ENCODE measurements around the gene IFIT5.
A peak's percentile ranks its signal among the peaks of the same experiment; 100 is the strongest.

IFIT5 gene

DNA sequence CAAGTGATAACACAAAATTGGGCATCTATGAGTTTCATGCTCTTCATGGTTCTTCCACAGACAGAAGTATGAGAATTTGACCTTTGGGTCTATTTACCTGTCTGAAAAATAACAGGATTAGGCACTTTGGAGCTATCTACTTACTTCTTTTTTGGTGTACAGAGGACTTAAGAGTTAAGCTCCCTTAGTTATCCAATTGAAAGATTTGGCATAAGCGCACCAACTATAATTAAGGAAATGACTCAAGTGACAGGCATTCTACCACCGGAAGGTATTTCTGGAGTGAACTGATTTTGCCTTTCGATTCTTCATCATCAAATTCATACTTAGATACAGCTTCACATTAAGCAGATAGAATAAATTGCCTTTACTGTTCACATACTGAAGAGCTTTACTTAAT is 43.9 kb downstream of the IFIT5 start:
- DNase-seq (ENCODE audit: low read depth) = no peak
- TF ChIP-seq, protein P1, sequence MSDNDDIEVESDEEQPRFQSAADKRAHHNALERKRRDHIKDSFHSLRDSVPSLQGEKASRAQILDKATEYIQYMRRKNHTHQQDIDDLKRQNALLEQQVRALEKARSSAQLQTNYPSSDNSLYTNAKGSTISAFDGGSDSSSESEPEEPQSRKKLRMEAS (IDR thresholded peaks at IDR 0.05; ENCODE audit: low read depth, low read length) = no peak
- TF ChIP-seq POLR2A (IDR thresholded peaks at IDR 0.05; ENCODE audit: extremely low read depth, insufficient read length) (no peak), MYC (IDR thresholded peaks at IDR 0.05; ENCODE audit: low read depth, low read length) (no peak)
- TF ChIP-seq, protein P2, sequence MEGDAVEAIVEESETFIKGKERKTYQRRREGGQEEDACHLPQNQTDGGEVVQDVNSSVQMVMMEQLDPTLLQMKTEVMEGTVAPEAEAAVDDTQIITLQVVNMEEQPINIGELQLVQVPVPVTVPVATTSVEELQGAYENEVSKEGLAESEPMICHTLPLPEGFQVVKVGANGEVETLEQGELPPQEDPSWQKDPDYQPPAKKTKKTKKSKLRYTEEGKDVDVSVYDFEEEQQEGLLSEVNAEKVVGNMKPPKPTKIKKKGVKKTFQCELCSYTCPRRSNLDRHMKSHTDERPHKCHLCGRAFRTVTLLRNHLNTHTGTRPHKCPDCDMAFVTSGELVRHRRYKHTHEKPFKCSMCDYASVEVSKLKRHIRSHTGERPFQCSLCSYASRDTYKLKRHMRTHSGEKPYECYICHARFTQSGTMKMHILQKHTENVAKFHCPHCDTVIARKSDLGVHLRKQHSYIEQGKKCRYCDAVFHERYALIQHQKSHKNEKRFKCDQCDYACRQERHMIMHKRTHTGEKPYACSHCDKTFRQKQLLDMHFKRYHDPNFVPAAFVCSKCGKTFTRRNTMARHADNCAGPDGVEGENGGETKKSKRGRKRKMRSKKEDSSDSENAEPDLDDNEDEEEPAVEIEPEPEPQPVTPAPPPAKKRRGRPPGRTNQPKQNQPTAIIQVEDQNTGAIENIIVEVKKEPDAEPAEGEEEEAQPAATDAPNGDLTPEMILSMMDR (IDR thresholded peaks at IDR 0.05; ENCODE audit: low read depth, low read length) = no peak
- no peak overlapping the region for H3K4me3 ChIP-seq (ENCODE audit: low read depth, low read length)

DNA sequence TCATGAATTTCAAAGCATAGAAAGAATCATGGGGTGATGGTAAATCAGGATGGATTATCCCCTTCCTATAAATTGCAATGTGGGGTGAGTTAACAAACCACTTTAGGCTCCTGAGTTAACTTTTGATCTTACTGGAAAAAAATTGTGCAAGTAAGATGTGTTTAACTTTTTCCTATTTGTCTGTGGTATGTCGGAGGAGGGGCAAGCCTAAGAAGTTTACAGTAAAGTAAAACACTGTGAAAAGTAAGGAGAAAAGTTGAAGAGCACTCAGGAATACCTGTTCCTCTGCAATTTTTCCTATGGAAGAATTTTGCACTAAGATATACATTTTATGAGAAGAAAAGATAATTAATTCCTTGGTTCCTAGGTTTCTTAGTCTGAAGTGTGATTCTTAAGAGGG is 44.4 kb downstream of the IFIT5 start:
- H3K4me3 ChIP-seq (ENCODE audit: low read depth, low read length) = no peak overlapping the region
- DNase-seq (ENCODE audit: low read depth) = no peak
- no peak for TF ChIP-seq POLR2A (IDR thresholded peaks at IDR 0.05; ENCODE audit: extremely low read depth, insufficient read length)
- TF ChIP-seq, protein P2 (IDR thresholded peaks at IDR 0.05; ENCODE audit: low read depth, low read length) = no peak
- TF ChIP-seq, protein P1 (IDR thresholded peaks at IDR 0.05; ENCODE audit: low read depth, low read length) = no peak
- no peak for TF ChIP-seq MYC (IDR thresholded peaks at IDR 0.05; ENCODE audit: low read depth, low read length)

DNA sequence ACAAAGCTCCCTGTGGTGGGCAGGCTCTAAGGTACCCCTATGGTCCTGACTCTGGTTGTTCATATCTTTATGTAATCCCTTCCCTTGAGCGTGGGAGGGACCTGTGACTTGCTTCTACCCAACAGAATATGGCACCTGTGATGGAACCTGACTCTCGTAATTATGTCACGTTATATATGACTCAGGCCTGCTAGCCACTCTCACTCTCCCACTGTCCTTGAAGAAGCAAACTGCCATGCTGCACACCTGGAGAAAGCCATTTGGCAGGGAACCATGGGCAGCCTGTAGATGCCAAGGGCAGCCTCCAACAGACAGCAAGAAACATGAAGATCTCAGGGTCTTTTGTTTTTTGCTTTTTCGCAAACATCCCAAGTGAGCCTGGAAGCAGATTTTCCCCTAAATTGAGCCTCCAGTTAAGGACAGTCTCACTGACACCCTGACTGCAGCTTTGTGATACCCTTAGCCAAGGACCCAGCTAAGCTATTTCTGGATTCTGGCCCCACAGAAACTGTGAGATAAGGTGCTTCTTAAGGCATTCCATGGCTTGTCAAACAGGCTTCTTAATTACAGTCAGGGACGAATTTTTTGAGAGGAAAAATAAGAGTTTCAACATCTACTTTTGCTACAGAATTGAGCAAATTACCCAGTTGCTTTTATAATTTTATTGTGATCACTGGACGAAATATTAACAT is 49.6 kb downstream of the IFIT5 start:
- DNase-seq (ENCODE audit: low read depth) = no peak
- TF ChIP-seq POLR2A (IDR thresholded peaks at IDR 0.05; ENCODE audit: extremely low read depth, insufficient read length) (no peak), MYC (IDR thresholded peaks at IDR 0.05; ENCODE audit: low read depth, low read length) (no peak)
- TF ChIP-seq, protein P2 (IDR thresholded peaks at IDR 0.05; ENCODE audit: low read depth, low read length) = no peak
- TF ChIP-seq, protein P1 (IDR thresholded peaks at IDR 0.05; ENCODE audit: low read depth, low read length) = no peak

DNA sequence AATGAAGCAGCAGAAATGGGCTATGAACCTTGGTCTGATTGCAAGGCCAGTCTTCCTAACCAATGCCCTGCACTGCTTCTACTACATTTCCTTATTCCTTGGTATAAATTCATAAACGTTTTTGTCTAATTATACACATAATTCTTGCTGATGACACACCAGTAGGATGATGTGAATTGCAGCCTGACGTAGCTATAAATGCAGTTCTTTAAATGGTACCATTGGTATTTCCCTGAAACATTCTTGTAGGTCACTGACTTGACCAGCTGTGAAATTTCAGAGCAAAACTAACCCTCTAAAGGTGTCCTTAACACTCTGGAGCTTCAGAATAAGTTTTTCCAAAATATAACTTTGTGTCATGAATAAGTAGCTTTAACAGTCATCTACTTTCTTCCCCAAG is 50.8 kb downstream of the IFIT5 start:
- TF ChIP-seq POLR2A (IDR thresholded peaks at IDR 0.05; ENCODE audit: extremely low read depth, insufficient read length) (no peak), MYC (IDR thresholded peaks at IDR 0.05; ENCODE audit: low read depth, low read length) (no peak)
- TF ChIP-seq, protein P2 (IDR thresholded peaks at IDR 0.05; ENCODE audit: low read depth, low read length) = no peak
- TF ChIP-seq, protein P1 (IDR thresholded peaks at IDR 0.05; ENCODE audit: low read depth, low read length) = no peak
- no peak for DNase-seq (ENCODE audit: low read depth)
- no peak overlapping the region for H3K4me3 ChIP-seq (ENCODE audit: low read depth, low read length)

More for the DNA sequence above, 49.6 kb downstream of the IFIT5 start:
- no peak overlapping the region for H3K4me3 ChIP-seq (ENCODE audit: low read depth, low read length)

DNA sequence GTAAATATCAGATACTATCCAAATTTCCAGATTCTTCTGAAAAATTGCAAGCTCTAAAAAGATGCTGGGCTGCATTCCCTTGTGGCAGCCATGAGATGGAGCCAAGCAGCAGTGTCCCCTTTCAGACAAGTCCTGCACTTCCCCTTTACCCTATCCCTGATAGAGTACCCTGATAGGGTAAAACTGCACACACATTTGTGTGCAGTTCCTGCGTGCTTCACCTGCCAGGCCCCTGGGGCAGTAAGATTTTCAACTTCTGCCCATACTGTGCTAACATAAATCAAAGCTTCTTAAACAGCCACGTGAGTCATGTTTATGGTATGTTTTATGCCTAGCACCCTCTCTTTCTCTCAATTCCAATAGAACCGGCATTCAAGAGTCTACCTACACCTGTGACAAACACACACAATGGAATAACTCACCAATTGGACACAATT is 52.2 kb downstream of the IFIT5 start:
- no peak for TF ChIP-seq MYC (IDR thresholded peaks at IDR 0.05; ENCODE audit: low read depth, low read length)
- TF ChIP-seq, protein P2 (IDR thresholded peaks at IDR 0.05; ENCODE audit: low read depth, low read length) = peak; percentile 54
- peak; percentile 61 for DNase-seq (ENCODE audit: low read depth)
- no peak overlapping the region for H3K4me3 ChIP-seq (ENCODE audit: low read depth, low read length)
